HG02763 (cell line): Measurements from ENCODE around the gene CEP164.
"Not testable (repeated sequence)": the region's sequence is repeated elsewhere in the genome, so short reads cannot be mapped to it uniquely, and the experiment has no call there.

ENCODE experiments used
- ATAC-seq: cut with Tn5 transposase; IDR thresholded peaks from one replicate; pipeline ENCODE4 v1.9.1; 2021; ENCODE audit warnings: mild to moderate bottlenecking, moderate library complexity; ENCODE audit not compliant: unreplicated experiment

CEP164 gene

GRCh38 chr11:117303646-117304315 lies 23.9 kb upstream of the CEP164 start:
- ATAC-seq: no peak

- ATAC-seq: no peak
These were observed 22.5 kb upstream of the CEP164 start for GRCh38 chr11:117305145-117305544.

- no peak for ATAC-seq
These were observed 18.3 kb upstream of the CEP164 start for GRCh38 chr11:117309310-117309709.

- no peak for ATAC-seq
These were observed 14.6 kb upstream of the CEP164 start for GRCh38 chr11:117313091-117313490.

- ATAC-seq: no peak
These were observed 13.6 kb upstream of the CEP164 start for GRCh38 chr11:117313828-117314768.

- ATAC-seq: no peak
These were observed 12.8 kb upstream of the CEP164 start for GRCh38 chr11:117314840-117315239.

- no peak for ATAC-seq
These were observed 12.1 kb upstream of the CEP164 start for GRCh38 chr11:117315285-117316196.

GRCh38 chr11:117316197-117316961 lies 11.3 kb upstream of the CEP164 start, which contains the start of gene BACE1:
Gene BACE1 (minus strand): TSS chr11:117316256. CDS start chr11:117315795, 461 bp downstream.
- ATAC-seq: no peak

GRCh38 chr11:117318738-117319137 lies 8.9 kb upstream of the CEP164 start:
- ATAC-seq: no peak

- no peak for ATAC-seq
These were observed 8.3 kb upstream of the CEP164 start for GRCh38 chr11:117319214-117319840.

GRCh38 chr11:117327255-117327566 lies 443 bp upstream of the CEP164 start:
- ATAC-seq: not testable (repeated sequence)

GRCh38 chr11:117328375-117329010 lies 839 bp downstream of the CEP164 start:
- ATAC-seq: peak; percentile 14

GRCh38 chr11:117332843-117333242 lies 5.2 kb downstream of the CEP164 start:
- no peak for ATAC-seq

GRCh38 chr11:117333917-117334316 lies 6.3 kb downstream of the CEP164 start:
- no peak for ATAC-seq

- ATAC-seq: no peak
These were observed 7.2 kb downstream of the CEP164 start for GRCh38 chr11:117334896-117335295.

GRCh38 chr11:117335399-117335798 lies 7.7 kb downstream of the CEP164 start:
- ATAC-seq: no peak

- ATAC-seq: no peak
These were observed 9.4 kb downstream of the CEP164 start for GRCh38 chr11:117337076-117337475.

GRCh38 chr11:117345039-117345438 lies 17.4 kb downstream of the CEP164 start:
- ATAC-seq: no peak

- no peak for ATAC-seq
These were observed 26.9 kb downstream of the CEP164 start for GRCh38 chr11:117354550-117354949.
